GM12865 (cell line): ENCODE data around the gene PUSL1.
"Not testable (repeated sequence)": the region's sequence is repeated elsewhere in the genome, so short reads cannot be mapped to it uniquely, and the experiment has no call there.

ENCODE experiments used
- DNase-seq: peaks from one replicate; pipeline ENCODE4 v3.0.0; 2010; ENCODE audit warnings: low read depth
- H3K4me3 ChIP-seq: 2 replicates; pipeline ENCODE4 v1.5.1; 2011; ENCODE audit warnings: mild to moderate bottlenecking, low read depth, low read length, control low read depth
- TF ChIP-seq, protein P1 (sequence below): IDR thresholded peaks from 2 replicates; pipeline ENCODE4 v1.5.1; 2011; ENCODE audit warnings: low read length, control low read depth, low read depth, inconsistent platforms; ENCODE audit not compliant: insufficient read depth; ENCODE audit errors: missing control alignments

PUSL1 gene

DNA sequence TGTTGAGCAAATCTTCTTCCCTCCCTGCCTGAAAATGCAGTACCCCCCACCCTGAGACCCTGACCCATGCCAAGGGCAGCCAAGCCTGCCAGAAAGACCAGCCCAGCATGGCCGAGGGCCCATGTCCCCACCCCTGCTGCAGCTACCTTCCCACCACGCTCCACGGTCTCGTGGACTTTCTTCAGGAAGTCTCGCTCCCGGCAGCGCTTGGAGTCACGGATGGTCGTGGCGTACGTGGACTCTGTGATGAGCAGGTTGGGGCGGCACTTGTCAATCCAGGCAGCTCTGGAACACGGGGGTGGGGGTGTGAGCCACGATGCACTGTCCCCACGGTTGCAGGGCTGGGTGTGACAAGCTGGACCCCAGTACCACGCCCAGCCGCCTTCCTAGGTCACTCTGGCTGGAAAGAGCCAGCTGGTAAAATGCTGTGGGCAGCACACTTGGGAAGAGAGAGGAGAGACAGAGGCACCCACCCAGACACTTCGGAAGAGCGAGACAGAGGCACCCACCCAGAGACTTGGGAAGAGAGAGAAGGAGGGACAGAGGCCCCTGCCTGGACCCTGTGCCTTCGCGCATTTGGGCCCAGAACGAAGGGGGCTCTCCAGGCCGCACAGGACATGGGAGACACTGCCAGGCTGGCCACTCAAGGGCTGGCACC lies 6.4 kb downstream of the PUSL1 start:
- no peak overlapping the region for H3K4me3 ChIP-seq
- TF ChIP-seq, protein P1, sequence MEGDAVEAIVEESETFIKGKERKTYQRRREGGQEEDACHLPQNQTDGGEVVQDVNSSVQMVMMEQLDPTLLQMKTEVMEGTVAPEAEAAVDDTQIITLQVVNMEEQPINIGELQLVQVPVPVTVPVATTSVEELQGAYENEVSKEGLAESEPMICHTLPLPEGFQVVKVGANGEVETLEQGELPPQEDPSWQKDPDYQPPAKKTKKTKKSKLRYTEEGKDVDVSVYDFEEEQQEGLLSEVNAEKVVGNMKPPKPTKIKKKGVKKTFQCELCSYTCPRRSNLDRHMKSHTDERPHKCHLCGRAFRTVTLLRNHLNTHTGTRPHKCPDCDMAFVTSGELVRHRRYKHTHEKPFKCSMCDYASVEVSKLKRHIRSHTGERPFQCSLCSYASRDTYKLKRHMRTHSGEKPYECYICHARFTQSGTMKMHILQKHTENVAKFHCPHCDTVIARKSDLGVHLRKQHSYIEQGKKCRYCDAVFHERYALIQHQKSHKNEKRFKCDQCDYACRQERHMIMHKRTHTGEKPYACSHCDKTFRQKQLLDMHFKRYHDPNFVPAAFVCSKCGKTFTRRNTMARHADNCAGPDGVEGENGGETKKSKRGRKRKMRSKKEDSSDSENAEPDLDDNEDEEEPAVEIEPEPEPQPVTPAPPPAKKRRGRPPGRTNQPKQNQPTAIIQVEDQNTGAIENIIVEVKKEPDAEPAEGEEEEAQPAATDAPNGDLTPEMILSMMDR, result no peak
- DNase-seq, result no peak

DNA sequence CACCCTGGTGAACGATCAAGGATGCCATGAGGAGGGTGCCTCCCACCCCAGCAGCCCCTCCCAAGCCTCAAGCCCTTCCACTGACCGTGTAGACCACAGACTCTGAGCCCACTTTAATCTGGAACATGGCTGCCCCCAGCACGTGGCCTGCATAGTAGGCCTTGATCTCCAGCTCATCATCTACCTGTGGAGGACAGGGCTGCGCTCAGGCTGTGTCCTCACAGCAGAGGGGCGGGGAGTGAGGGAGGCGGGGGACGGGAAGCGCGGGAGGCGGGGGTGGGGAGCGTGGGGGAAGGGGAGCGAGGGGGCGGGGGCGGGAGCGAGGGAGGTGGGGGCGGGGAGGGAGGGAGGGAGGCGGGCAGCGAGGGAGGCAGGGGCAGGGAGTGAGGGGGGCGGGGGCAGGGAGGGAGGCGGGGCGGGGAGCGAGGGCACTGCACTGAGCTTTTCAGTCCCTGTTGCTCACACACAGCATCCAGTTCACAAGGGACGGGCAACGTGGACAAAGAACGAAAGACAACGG lies 7.1 kb downstream of the PUSL1 start:
- H3K4me3 ChIP-seq, result no peak overlapping the region
- TF ChIP-seq, protein P1, result no peak
- no peak for DNase-seq

DNA sequence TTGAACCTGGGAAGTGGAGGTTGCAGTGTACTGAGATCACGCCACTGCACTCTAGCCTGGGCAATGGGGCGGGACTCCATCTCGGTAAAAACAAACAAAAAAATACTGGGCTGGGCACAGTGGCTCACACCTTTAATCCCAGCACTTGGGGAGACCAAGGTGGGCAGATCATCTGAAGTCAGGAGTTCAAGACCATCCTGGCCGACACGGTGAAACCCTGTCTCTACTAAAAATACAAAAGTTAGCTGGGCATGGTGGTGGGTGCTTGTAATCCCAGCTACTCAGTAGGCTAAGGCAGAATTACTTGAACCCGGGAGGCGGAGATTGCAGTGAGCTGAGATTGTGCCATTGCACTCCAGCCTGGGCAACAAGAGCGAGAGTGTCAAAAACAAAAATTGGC lies 7.8 kb downstream of the PUSL1 start:
- DNase-seq, H3K4me3 ChIP-seq: not testable (repeated sequence)

DNA sequence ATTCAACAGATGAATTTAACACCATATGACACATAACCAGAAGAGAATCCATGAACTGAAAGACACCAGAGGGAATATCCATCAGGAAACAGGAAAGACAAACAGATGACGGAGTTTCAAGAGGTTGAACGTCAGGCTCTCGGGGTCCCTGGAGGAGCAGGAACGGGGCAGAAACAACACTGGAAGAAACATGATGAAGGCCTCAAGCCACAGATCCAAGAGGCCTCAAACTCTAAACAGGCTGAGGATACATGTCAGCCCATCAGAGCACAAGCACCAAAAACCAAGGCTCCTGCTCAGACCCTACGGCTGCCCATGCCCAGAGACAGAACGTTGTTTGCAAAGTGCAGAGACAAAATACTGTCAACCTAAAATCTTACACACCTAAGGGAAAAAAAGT lies 9.0 kb downstream of the PUSL1 start:
- no peak for DNase-seq
- TF ChIP-seq, protein P1, result no peak
- no peak overlapping the region for H3K4me3 ChIP-seq

DNA sequence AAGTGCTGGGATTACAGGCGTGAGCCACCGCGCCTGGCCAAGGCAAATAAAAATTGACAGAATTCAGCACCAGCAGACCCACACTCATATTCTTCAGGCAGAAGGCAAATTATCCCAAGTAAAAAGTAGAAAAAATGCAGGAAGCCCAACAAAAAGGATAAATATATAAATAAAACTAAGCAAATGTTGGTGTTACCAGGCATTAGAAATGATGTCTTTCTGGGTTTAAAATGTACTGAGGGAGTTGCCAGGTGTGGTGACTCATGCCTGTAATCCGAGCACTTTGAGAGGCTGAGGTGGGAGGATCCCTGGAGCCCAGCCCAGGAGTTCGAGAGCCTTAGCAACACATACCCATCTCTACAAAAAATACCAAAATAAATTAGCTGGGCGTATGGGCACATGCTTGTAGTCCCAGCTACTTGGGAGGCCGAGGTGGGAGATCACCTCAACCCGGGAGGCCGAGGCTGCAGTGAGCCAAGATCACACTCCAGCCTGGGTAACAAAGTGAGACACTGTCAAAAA lies 9.8 kb downstream of the PUSL1 start:
- H3K4me3 ChIP-seq, result no peak overlapping the region
- DNase-seq, result no peak
- TF ChIP-seq, protein P1, result no peak

DNA sequence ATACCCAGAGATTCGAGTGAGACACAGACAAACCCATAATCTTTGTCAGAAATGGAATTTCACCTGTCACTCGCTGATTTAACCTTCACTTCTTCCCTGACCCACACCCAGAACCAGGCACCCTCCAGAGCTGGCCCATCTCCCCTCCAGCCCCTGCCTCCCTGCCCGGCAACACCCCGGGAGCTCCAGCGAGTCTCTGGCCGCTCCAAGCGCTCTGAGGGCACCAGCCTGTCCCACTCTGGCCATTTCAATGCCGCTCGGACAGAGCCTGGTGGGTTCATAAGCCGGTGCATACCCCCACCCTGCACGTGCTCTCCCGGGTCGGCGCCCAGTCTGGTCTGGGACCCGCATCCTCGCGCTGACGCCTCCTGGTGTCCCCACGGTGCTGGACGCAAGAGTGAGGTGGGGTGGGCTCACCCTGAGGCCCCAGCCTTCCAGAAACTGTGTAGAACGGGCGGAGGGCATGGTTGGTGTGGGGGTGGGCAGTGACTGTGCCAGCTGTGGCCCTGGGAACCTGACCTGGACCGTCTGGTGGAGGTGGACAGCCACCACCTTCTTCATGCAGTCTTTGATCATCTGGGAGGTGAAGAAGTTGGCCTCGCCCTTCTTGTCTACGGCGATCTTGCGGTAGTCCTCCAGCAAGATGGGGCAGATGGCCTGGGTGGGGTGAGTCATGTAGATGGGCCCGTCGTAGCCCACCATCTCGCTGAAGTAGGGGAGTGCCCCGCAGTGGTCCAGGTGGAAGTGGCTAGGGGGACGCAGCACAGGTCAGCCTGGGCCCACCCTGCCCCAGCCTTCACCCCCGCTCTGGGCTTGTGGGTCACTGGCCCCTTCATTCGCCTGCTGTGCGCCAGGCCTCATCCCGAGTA lies 10.6 kb downstream of the PUSL1 start:
- no peak for DNase-seq
- H3K4me3 ChIP-seq, result no peak overlapping the region
- TF ChIP-seq, protein P1, result no peak

DNA sequence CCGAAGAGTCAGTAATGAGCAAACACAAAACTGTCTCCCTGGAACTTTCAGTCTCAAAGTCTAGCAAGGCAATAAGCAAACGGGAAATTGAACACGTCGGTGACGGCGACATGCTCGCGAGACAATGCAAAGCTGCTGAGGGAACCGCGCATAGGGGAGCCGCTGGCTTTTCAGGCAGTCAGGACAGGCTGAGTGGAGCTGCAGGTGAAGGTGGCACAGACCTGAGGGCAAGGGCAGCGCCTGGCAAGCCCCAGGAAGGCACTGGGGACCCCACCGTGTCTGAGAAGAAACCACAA lies 11.2 kb downstream of the PUSL1 start:
- TF ChIP-seq, protein P1, result no peak
- no peak for DNase-seq
- H3K4me3 ChIP-seq, result no peak overlapping the region
